Lower lobe of right lung (tissue), 2 donors: ENCODE results near the gene CSTF3. TPM values are rescaled to one million over a fixed set of nuclear protein-coding genes. Genes with fewer than 3 reads are reported as not detected.
"Not testable (repeated sequence)": the region's sequence is repeated elsewhere in the genome, so short reads cannot be mapped to it uniquely, and the experiment has no call there.

ENCODE experiments used
- ATAC-seq, 2 donors: fragments of 200-7000 bp; cut with Tn5 transposase; one replicate each; pipeline ENCODE4 v1.9.1; 2020 to 2022; ENCODE audit warnings: mild to moderate bottlenecking in 2 of 2, moderate library complexity in 2 of 2
- DNase-seq: peaks from one replicate; pipeline ENCODE4 v3.0.0-alpha.2; 2020
- H3K27ac ChIP-seq: fragments of 200-600 bp; one replicate; pipeline ENCODE4 v1.8.0; 2022
- H3K27me3 ChIP-seq: fragments of 200-600 bp; one replicate; pipeline ENCODE4 v1.8.0; 2022; ENCODE audit warnings: low read depth
- H3K36me3 ChIP-seq: fragments of 200-600 bp; one replicate; pipeline ENCODE4 v1.8.0; 2022; ENCODE audit warnings: mild to moderate bottlenecking
- H3K4me1 ChIP-seq: fragments of 200-600 bp; one replicate; pipeline ENCODE4 v1.8.0; 2022
- H3K4me3 ChIP-seq: fragments of 200-600 bp; one replicate; pipeline ENCODE4 v1.8.0; 2022; ENCODE audit warnings: mild to moderate bottlenecking
- H3K9me3 ChIP-seq: fragments of 200-600 bp; one replicate; pipeline ENCODE4 v1.8.0; 2022
- intact Hi-C: fragments of 100-400 bp; cut with DNase I; formaldehyde crosslinking; loops from one replicate; pipeline ENCODE4 v1.11.0; 2022
- total RNA-seq: library from RNA; stranded (reverse); fragmentation: NEBNext Ultra II Directional; extraction: Animal tissue kit (Norgen Biotek cat#: 25700); gene quantifications from one replicate; pipeline ENCODE4 v1.2.1, GENCODE V29; 2021
- TF ChIP-seq, protein P1 (sequence below): fragments of 200-600 bp; IDR thresholded peaks from one replicate; pipeline ENCODE4 v1.8.0; 2022; ENCODE audit warnings: antibody characterized with exemption, mild to moderate bottlenecking
- donor health status: DM: no; HTN: yes; CAD: no; lungs with severe emphysema.

CSTF3 gene
- total RNA-seq, 1 donor from 2014 or later: 20.4 TPM

DNA sequence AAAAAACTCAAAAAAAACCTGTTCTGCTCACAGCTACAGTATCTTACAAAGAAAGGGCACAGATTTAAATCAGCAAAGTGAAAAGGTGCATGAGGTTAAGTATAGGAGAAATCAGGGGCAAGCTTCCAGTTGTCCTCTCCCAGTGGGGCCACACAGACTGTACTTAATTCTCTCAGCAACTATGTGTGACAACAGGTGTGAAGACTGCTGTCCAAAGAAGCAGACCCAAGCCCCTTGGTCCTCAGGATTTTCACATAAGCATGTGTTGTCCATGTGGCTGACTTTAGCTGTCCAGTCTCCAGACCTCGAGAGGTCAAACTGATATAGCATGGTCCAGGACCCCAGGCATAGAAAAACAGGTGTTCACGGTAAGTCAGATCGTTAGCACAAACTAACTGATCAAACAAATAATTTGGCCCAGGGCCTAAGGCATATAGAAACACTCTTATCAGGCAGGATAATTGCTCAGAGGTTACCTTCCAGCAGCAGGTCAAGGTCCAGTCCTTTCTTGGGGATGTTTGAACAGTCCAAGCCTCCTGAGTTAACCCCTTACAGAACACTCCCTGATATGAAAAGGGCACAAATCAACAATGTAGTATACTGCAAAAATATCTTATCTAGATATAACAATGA, 21.1 kb upstream of the CSTF3 start:
- H3K27me3 ChIP-seq: no peaks in the 10 kb centered on the region
- TF ChIP-seq, protein P1, sequence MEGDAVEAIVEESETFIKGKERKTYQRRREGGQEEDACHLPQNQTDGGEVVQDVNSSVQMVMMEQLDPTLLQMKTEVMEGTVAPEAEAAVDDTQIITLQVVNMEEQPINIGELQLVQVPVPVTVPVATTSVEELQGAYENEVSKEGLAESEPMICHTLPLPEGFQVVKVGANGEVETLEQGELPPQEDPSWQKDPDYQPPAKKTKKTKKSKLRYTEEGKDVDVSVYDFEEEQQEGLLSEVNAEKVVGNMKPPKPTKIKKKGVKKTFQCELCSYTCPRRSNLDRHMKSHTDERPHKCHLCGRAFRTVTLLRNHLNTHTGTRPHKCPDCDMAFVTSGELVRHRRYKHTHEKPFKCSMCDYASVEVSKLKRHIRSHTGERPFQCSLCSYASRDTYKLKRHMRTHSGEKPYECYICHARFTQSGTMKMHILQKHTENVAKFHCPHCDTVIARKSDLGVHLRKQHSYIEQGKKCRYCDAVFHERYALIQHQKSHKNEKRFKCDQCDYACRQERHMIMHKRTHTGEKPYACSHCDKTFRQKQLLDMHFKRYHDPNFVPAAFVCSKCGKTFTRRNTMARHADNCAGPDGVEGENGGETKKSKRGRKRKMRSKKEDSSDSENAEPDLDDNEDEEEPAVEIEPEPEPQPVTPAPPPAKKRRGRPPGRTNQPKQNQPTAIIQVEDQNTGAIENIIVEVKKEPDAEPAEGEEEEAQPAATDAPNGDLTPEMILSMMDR: no peak
- no peaks in the 10 kb centered on the region for H3K4me1 ChIP-seq
- no peak overlapping the region for H3K27ac ChIP-seq
- H3K4me3 ChIP-seq: no peak overlapping the region
- H3K36me3 ChIP-seq: no peaks in the 10 kb centered on the region
- intact Hi-C loops: no loop called here
- DNase-seq (no peak), ATAC-seq (no peak)
- H3K9me3 ChIP-seq: no peaks in the 10 kb centered on the region

DNA sequence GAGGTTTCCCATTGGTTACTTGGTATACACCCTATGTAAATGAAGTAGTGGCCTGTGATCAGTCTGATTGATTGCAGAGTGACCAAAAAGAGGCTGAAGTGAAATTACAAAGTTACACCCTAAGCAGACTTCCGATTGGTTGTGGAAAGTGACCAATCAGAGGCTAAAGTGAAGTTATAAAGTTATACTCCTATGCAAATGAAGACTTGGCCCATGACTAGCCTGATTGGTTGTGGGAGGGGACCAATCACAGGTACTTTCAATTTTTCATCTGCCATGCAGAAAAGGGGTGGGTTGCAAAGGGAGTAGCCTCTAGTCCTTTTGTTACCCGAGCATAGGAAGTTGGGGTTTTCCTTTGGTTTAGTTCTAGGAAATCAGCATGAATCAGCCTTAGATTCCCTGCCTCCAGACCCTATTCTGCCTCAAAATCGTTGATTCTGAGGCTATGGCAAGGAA, 18.1 kb upstream of the CSTF3 start:
- no peak for ATAC-seq
- intact Hi-C loops: no loop called here
- Histone ChIP-seq H3K4me1 (no peaks in the 10 kb centered on the region), H3K27ac (no peak overlapping the region), H3K4me3 (no peak overlapping the region), H3K36me3 (no peaks in the 10 kb centered on the region), H3K27me3 (no peaks in the 10 kb centered on the region), H3K9me3 (no peaks in the 10 kb centered on the region)
- no peak for DNase-seq
- TF ChIP-seq, protein P1: no peak

DNA sequence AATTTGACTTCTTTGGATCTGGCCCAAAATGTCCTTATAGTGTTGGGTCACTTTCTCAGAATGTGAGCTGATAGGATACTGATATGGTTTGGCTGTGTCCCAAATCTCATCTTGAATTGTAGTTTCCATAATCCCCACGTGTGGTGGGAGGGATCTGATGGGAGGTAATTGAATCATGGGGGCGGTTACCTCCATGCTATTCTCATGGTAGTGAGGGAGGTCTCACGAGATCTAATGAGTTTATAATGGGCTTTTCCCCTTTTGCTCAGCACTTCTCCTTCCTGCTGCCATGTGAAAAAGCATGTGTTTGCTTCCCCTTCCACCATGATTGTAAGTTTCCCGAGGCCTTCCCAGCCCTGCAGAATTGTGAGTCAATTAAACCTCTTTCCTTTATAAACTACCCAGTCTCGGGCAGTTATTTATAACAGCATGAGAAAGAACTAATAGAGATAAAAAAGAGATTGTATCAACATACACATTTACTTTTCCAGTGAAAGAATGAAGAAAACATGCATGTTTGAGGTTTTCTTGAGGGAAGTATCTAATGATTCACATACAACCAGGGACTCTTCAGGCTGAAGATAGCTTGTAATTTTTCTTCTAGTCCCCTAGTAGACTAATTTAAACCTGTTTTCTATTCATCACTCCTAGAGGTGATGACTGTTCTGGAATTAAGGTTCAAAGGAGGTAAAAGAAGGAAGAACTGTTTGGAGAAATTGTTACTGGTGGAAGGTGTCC, 17.3 kb upstream of the CSTF3 start:
- H3K4me3 ChIP-seq: no peak overlapping the region
- no peak overlapping the region for H3K27ac ChIP-seq
- H3K27me3 ChIP-seq: no peaks in the 10 kb centered on the region
- ATAC-seq (no peak), DNase-seq (no peak)
- TF ChIP-seq, protein P1: no peak
- intact Hi-C loops: no loop called here
- H3K4me1 ChIP-seq: no peaks in the 10 kb centered on the region
- no peaks in the 10 kb centered on the region for H3K9me3 ChIP-seq
- no peaks in the 10 kb centered on the region for H3K36me3 ChIP-seq

DNA sequence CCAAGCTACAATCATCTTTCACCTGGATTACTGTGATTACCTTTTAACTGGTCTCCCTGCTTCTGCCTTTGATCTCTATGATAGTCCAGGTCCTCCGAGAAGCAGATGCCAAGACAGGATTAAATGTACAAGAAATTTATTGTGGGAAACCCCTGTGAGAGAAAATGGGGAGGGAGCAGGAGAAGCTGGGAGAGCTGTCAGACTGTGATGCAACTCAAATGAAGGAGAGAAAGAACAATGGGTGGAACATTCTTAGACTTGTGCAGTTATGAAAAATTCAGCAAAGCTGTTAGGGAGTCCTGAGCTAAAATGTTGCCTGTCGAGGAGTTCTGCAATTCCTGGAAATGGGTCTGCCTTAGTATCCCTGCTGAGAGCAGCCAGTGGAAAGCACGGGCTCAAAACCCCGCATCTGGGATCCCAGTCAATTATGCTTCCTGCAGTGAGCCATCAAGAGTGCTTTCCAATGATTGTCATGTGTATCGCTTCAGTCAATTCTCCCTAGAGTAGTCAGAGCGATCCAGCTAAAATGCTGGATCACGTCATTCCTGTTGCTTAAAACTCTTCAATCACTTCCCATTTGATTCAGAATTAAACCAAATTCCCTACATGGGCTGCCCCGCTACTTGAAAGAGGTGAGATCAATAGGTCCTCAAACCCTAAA, 16.5 kb upstream of the CSTF3 start:
- no peaks in the 10 kb centered on the region for H3K9me3 ChIP-seq
- DNase-seq (no peak), ATAC-seq (no peak)
- no peaks in the 10 kb centered on the region for H3K27me3 ChIP-seq
- no peak overlapping the region for H3K4me3 ChIP-seq
- H3K36me3 ChIP-seq: no peaks in the 10 kb centered on the region
- H3K27ac ChIP-seq: no peak overlapping the region
- TF ChIP-seq, protein P1: no peak
- H3K4me1 ChIP-seq: no peaks in the 10 kb centered on the region
- intact Hi-C loops: no loop called here

DNA sequence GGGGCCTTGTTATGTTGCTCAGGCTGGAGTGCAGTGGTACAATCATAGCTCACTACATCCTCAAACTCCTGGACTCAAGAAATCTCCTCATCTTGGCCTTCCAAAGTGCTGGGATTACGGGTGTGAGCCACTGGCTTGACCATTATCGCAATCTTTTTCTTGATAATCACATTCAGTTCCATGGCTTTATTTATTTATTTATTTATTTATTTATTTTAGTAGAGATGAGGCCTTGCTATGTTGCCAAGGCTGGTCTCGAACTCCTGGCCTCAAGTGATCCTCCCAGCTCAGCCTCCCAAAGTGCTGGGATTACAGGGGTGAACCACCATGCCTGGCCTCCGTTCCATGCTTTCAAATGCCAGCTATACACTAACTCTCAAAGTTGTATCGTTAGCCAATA, 15.5 kb upstream of the CSTF3 start:
- H3K9me3 ChIP-seq, H3K4me1 ChIP-seq, H3K27me3 ChIP-seq, DNase-seq, intact Hi-C loops, H3K27ac ChIP-seq, ATAC-seq, H3K4me3 ChIP-seq, H3K36me3 ChIP-seq: not testable (repeated sequence)

DNA sequence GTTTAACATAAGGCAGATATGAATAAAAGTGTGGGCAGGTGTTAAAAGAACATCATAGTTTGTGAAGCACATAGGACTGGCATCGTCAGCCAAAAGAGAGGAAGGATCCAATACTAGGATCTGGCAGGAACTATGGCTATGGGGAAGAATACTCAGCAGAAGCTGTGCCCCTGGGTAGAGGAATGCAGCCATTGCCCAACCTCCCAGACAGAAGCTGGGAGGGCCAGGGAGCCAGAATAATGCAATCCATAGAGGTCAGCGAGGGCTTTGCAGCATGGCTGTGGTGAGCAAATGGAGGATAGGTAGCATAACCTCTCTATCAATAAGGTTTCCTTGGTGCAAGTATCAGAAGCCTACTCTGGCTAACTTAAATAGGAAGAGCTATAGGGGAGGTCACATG, 11.7 kb upstream of the CSTF3 start:
- DNase-seq: no peak
- H3K27ac ChIP-seq: no peak overlapping the region
- H3K27me3 ChIP-seq: no peaks in the 10 kb centered on the region
- ATAC-seq: peak in 1 of 2 donors; percentile 69
- no peak overlapping the region for H3K4me3 ChIP-seq
- no peaks in the 10 kb centered on the region for H3K36me3 ChIP-seq
- intact Hi-C loops: no loop called here
- no peaks in the 10 kb centered on the region for H3K9me3 ChIP-seq
- no peaks in the 10 kb centered on the region for H3K4me1 ChIP-seq
- TF ChIP-seq, protein P1: no peak
